Vagina (tissue), 2 donors: ENCODE data around the gene TSC2. TPM values are rescaled to one million over a fixed set of nuclear protein-coding genes. Genes with fewer than 3 reads are reported as not detected.

ENCODE experiments used
- DNase-seq, 2 donors: peaks; one replicate each; pipeline ENCODE4 v3.0.0-alpha.2; 2017; ENCODE audit errors: extremely low spot score in 2 of 2
- H3K27ac ChIP-seq: fragments of 200-600 bp; sonication (generic); one replicate; pipeline ENCODE4 v1.5.1; 2019
- H3K27me3 ChIP-seq: fragments of 200-600 bp; sonication (generic); one replicate; pipeline ENCODE4 v1.5.1; 2019
- H3K36me3 ChIP-seq, 2 donors: fragments of 200-600 bp; sonication (generic); one replicate each; pipeline ENCODE4 v1.5.1; 2017 to 2019
- H3K4me1 ChIP-seq: fragments of 200-600 bp; sonication (generic); one replicate; pipeline ENCODE4 v1.5.1; 2019
- H3K4me3 ChIP-seq, 2 donors: fragments of 200-600 bp; sonication (generic); 1 replicate in 1 of 2; 2 replicates in 1 of 2; pipeline ENCODE4 v1.5.1; 2016 to 2019
- H3K9me3 ChIP-seq: fragments of 200-600 bp; sonication (generic); one replicate; pipeline ENCODE4 v1.5.1; 2019
- POLR2A ChIP-seq, 2 donors: fragments of 450-650 bp; IDR thresholded peaks; one replicate each; pipeline ENCODE4 v1.6.1; 2017; ENCODE audit warnings: antibody characterized with exemption in 2 of 2, mild to moderate bottlenecking in 2 of 2, moderate library complexity in 2 of 2
- POLR2AphosphoS5 ChIP-seq, 2 donors: sonication (generic); formaldehyde crosslinking; IDR thresholded peaks; one replicate each; pipeline ENCODE4 v1.9.0; 2017; ENCODE audit warnings: antibody characterized with exemption in 2 of 2, mild to moderate bottlenecking in 2 of 2, low read depth in 1 of 2; ENCODE audit not compliant: insufficient read depth in 1 of 2
- intact Hi-C: fragments of 100-400 bp; cut with DNase I; formaldehyde crosslinking; loops from one replicate; pipeline ENCODE4 v1.15.1; 2023
- total RNA-seq: library from RNA; depleted of rRNA; stranded (reverse); fragments of >200 nt; gene quantifications from one replicate; pipeline ENCODE4 v1.2.3, GENCODE V29; 2016
- TF ChIP-seq, protein P1 (sequence below), 3 experiments: fragments of 450-650 bp in 2 of 3; fragments of 200-600 bp in 1 of 3; sonication (generic) in 1 of 3; IDR thresholded peaks; one replicate each; pipeline ENCODE4 v1.5.1; 2017 to 2019; ENCODE audit warnings: antibody characterized with exemption in 3 of 3, mild to moderate bottlenecking in 2 of 3, moderate library complexity in 2 of 3

The TSC2 gene
- total RNA-seq, 1 donor from 2014 or later = 78.6 TPM

DNA sequence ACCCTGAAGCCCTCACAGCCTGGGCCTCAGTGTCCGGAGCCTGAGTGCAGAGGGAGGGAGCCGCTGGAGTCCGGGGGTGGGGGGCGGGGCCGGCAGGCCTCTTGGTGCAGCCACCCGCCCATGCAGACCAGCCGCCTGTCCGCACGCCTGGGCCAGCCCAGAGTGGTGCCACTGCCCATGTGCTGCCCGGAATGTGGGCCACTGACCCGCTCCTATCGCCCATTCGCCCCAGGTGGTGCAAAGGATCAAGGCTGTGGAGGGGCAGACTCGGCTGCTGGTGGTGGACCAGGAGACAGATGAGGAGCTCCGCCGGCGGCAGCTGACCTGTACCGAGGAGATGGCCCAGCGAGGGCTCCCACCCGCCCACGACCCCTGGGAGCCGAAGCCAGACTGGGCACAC is 18.4 kb upstream of the TSC2 start:
- intact Hi-C loops = no loop called here
- Histone ChIP-seq H3K36me3 (no peaks in the 10 kb centered on the region), H3K9me3 (no peaks in the 10 kb centered on the region), H3K27ac (no peak overlapping the region), H3K4me3 (peak overlapping the region in 1 of 2 donors; percentile 7), H3K27me3 (no peaks in the 10 kb centered on the region), H3K4me1 (peaks cover 82% of the 10 kb centered on the region)
- no peak for DNase-seq
- TF ChIP-seq POLR2AphosphoS5 (IDR thresholded peaks at IDR 0.05; ENCODE audit: insufficient read depth in 1 of 2, low read depth in 1 of 2) (no peak), POLR2A (IDR thresholded peaks at IDR 0.05) (no peak)
- TF ChIP-seq, protein P1, sequence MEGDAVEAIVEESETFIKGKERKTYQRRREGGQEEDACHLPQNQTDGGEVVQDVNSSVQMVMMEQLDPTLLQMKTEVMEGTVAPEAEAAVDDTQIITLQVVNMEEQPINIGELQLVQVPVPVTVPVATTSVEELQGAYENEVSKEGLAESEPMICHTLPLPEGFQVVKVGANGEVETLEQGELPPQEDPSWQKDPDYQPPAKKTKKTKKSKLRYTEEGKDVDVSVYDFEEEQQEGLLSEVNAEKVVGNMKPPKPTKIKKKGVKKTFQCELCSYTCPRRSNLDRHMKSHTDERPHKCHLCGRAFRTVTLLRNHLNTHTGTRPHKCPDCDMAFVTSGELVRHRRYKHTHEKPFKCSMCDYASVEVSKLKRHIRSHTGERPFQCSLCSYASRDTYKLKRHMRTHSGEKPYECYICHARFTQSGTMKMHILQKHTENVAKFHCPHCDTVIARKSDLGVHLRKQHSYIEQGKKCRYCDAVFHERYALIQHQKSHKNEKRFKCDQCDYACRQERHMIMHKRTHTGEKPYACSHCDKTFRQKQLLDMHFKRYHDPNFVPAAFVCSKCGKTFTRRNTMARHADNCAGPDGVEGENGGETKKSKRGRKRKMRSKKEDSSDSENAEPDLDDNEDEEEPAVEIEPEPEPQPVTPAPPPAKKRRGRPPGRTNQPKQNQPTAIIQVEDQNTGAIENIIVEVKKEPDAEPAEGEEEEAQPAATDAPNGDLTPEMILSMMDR (IDR thresholded peaks at IDR 0.05) = no peak

DNA sequence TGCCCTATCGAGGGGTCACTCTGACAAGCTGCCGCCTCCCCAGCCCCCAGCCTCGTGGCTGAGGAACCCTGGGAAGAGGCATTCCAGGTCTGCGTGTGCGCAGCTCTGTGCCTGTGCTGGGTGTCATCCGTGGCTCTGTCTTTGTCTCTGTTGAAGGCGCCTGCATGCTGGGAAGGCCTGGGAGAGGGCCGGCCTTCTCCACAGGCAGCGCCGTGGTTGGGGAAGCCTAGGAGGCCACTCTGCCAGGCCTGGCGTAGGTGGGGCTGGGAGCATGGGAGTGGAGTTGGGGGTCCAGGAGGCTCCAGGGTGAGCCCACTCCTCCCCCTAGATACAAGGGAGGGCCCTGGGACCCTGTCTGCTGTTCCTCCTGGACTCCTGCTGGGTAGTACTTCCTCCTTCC is 17.7 kb upstream of the TSC2 start:
- H3K9me3 ChIP-seq = no peaks in the 10 kb centered on the region
- intact Hi-C loops = no loop called here
- H3K36me3 ChIP-seq = no peaks in the 10 kb centered on the region
- DNase-seq = no peak
- no peak overlapping the region for H3K27ac ChIP-seq
- peaks cover 87% of the 10 kb centered on the region for H3K4me1 ChIP-seq
- H3K4me3 ChIP-seq = no peak overlapping the region
- no peak for TF ChIP-seq POLR2AphosphoS5 (IDR thresholded peaks at IDR 0.05; ENCODE audit: insufficient read depth in 1 of 2, low read depth in 1 of 2)
- TF ChIP-seq, protein P1 (IDR thresholded peaks at IDR 0.05) = no peak
- TF ChIP-seq POLR2A (IDR thresholded peaks at IDR 0.05) = no peak
- H3K27me3 ChIP-seq = no peaks in the 10 kb centered on the region

DNA sequence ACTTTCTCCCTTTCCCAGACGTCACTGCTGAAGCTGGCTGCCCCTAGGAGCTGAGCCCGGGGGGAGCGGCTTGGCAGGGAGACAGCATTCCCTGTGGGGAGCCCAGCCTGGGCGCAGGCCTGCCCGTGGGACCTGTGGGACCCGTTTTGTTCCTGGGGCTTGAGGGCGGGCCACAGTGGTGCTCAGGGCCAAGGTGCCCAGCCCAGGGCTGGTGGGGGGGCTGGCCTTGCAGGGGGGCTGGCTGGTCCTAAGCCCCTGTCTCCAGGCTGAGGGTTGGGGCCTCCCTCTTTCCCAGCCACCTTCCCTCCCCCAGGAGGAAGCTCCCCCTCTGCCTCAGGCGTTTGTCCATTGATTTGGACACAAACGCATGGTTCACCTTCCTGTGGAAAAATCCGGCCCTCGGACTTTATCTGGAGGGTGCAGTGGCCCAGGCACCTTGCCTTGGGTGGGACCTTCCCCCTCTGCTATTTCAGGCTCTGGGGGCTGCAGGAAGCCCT is 16.7 kb upstream of the TSC2 start:
- peak in 1 of 2 donors; percentile 8 for TF ChIP-seq POLR2AphosphoS5 (IDR thresholded peaks at IDR 0.05; ENCODE audit: insufficient read depth in 1 of 2, low read depth in 1 of 2)
- no peak for TF ChIP-seq POLR2A (IDR thresholded peaks at IDR 0.05)
- TF ChIP-seq, protein P1 (IDR thresholded peaks at IDR 0.05) = no peak
- peaks cover 87% of the 10 kb centered on the region for H3K4me1 ChIP-seq
- peak overlapping the region; percentile 89 for H3K27ac ChIP-seq
- intact Hi-C loops = no loop called here
- H3K27me3 ChIP-seq = no peaks in the 10 kb centered on the region
- no peaks in the 10 kb centered on the region for H3K36me3 ChIP-seq
- no peak for DNase-seq
- H3K4me3 ChIP-seq = no peak overlapping the region
- no peaks in the 10 kb centered on the region for H3K9me3 ChIP-seq

DNA sequence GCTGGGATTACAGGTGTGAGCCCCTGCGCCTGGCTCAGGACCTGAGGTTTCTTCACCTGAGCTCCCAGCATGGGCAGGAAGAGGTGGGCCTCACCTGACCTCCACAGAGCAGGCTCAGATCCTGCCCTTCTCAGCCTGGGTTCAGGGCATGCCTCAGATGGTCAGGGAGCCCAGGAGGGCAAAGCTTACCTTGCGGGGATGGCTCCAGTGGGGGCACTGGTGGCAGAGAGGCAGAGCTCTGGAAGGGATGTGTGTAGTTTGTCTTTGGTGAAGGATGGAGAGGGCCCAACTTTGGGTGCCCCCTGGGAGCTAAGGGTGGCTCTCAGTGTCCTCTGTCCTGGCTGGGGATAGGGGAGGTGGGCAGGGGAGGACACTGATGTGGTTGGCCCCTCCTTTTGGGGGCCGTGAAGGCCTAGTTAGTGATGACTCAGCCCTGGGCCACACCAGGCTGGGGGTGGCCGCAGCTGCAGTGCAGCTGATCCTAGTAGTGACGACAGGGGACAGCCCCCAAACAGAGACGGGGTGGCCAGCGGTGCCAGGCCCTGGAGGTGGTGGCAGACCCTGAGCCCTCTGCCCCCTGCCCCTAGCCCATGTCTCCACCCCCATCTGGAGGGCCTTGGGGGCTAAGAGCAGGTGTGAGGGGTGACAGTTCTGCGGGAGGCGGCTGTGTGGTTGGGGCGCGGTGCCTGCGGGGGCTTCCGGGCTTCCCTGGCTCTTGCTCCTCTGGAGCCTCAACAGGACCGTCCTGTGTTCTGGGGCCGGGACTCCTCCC is 15.3 kb upstream of the TSC2 start:
- Histone ChIP-seq H3K36me3 (no peaks in the 10 kb centered on the region), H3K4me1 (peaks cover 92% of the 10 kb centered on the region), H3K9me3 (no peaks in the 10 kb centered on the region), H3K27me3 (no peaks in the 10 kb centered on the region), H3K4me3 (peak overlapping the region; percentile 35 to 41), H3K27ac (peak overlapping the region; percentile 89)
- no peak for DNase-seq
- TF ChIP-seq, protein P1 (IDR thresholded peaks at IDR 0.05) = no peak
- TF ChIP-seq POLR2AphosphoS5 (IDR thresholded peaks at IDR 0.05; ENCODE audit: insufficient read depth in 1 of 2, low read depth in 1 of 2) (peak in 1 of 2 donors; percentile 26), POLR2A (IDR thresholded peaks at IDR 0.05) (no peak)
- intact Hi-C loops = no loop called here
